ENCODE data around the gene EPB41L1. TPM values are rescaled to one million over a fixed set of nuclear protein-coding genes. Genes with fewer than 3 reads are reported as not detected.
A peak's percentile ranks its signal among the peaks of the same experiment; 100 is the strongest.

EPB41L1 gene
- total RNA-seq, 1 experiment from 2014 or later, result 42.1 TPM

- Histone ChIP-seq H3K9ac (ENCODE audit: low read length) (no peak overlapping the region), H3K27ac (ENCODE audit: low read depth, low read length) (no peak overlapping the region), H4K20me1 (ENCODE audit: insufficient read depth) (no peaks in the 10 kb centered on the region), H3K4me3 (replicated peaks in 1 of 2; ENCODE audit: low read depth in 1 of 2, low read length in 2 of 2) (no peak overlapping the region), H3K27me3 (ENCODE audit: insufficient read depth, low read length) (no peaks in the 10 kb centered on the region), H3K9me3 (ENCODE audit: control insufficient read depth in 1 of 2, insufficient read depth in 1 of 2, low read depth in 1 of 2, low read length in 2 of 2) (no peaks in the 10 kb centered on the region), H2AFZ (ENCODE audit: low read depth, low read length, poor library complexity, severe bottlenecking) (no peak overlapping the region), H3K9me2 (ENCODE audit: insufficient read depth) (no peaks in the 10 kb centered on the region), H3K79me2 (ENCODE audit: insufficient read depth, low read length) (no peaks in the 10 kb centered on the region), H3K4me1 (ENCODE audit: control insufficient read depth in 1 of 2, insufficient read depth in 2 of 2, low read length in 2 of 2) (peaks cover 5 to 49% of the 10 kb centered on the region in 2 experiments; a peak in 3 of 4 replicates), H3K4me2 (ENCODE audit: low read length) (0 out of 2 replicates have a peak overlapping the region, but pooled peaks have one; percentile 42), H3K36me3 (ENCODE audit: control insufficient read depth in 1 of 2, insufficient read depth in 2 of 2, low read length in 2 of 2) (no peaks in the 10 kb centered on the region)
- CTCF ChIA-PET, result no interaction called here
- DNase-seq (ENCODE audit: low read depth, low spot score) (no peak), ATAC-seq (no peak)
- RAD21 ChIA-PET (ENCODE audit: low non-redundant PET in 1 of 2, low total read pairs in 2 of 2, uncharacterized antibody in 2 of 2, unreplicated experiment in 2 of 2), result no interaction called here
- TF ChIP-seq SP1 (IDR thresholded peaks at IDR 0.05; ENCODE audit: low read depth) (no peak), POLR2AphosphoS5 (IDR thresholded peaks at IDR 0.05; ENCODE audit: low read depth, low read length) (no peak), JUND (IDR thresholded peaks at IDR 0.05) (no peak), MAX (IDR thresholded peaks at IDR 0.05) (no peak), SRF (IDR thresholded peaks at IDR 0.05; ENCODE audit: low read depth) (no peak), CTCF (IDR thresholded peaks at IDR 0.05 in 2 of 3, conservative IDR thresholded peaks at IDR 0.05 in 1 of 3; ENCODE audit: borderline replicate concordance in 1 of 3, insufficient read depth in 1 of 3, low read depth in 2 of 3, low read length in 2 of 3) (no peak), YY1 (IDR thresholded peaks at IDR 0.05; ENCODE audit: extremely low read depth, insufficient replicate concordance, low read depth, low read length) (no peak), ATF3 (IDR thresholded peaks at IDR 0.05) (no peak)
- BruUV-seq (replicated peaks), result no TSS peak
- intact Hi-C loops (cut with micrococcal nuclease), result no loop called here
- POLR2A ChIA-PET, result no interaction called here
Observed at GRCh38 chr20:36115925-36116324, 38.6 kb upstream of the EPB41L1 start.
